Endothelial cell of umbilical vein (primary cell): Measurements from ENCODE around the gene CPNE7. TPM values are rescaled to one million over a fixed set of nuclear protein-coding genes. Genes with fewer than 3 reads are reported as not detected.

Experiments
- BruUV-seq: library from RNA; stranded (reverse); fragments of 400-500 nt; replicated peaks from 2 replicates; lab custom pipeline; 2021; lab: Mats Ljungman, UMichigan
- CTCF ChIA-PET: fragments of 300-600, 350-600 bp; sonication (Branson Sonifier 250); formaldehyde crosslinking; loops from one replicate; lab custom pipeline; 2021; ENCODE audit warnings: antibody characterized with exemption, inconsistent platforms; lab: Charles Lee
- POLR2A ChIA-PET: fragments of 300-600, 350-600 bp; sonication (Branson Sonifier 250); formaldehyde crosslinking; loops from one replicate; lab custom pipeline; 2021; ENCODE audit warnings: antibody characterized with exemption, inconsistent platforms; lab: Charles Lee
- DNase-seq: peaks from one replicate; pipeline ENCODE4 v3.0.0-alpha.2; 2011; ENCODE audit warnings: low read depth, low spot score
- FAIRE-seq: peaks from 2 replicates; lab custom pipeline; 2011; peaks lifted over from hg19 to GRCh38; lab: Jason Lieb, UNC
- H2AFZ ChIP-seq: 2 replicates; pipeline ENCODE4 v1.6.0; 2012; ENCODE audit warnings: low read depth, low read length, control low read depth, inconsistent platforms
- H3K27ac ChIP-seq: 2 replicates; pipeline ENCODE4 v1.5.1; 2011; ENCODE audit warnings: low read depth, mild to moderate bottlenecking, control low read depth, low read length, moderate library complexity; ENCODE audit not compliant: insufficient read depth
- H3K27me3 ChIP-seq, 2 experiments: 2 replicates each; pipeline versions ENCODE4 v1.6.0 to v1.6.1; 2011; ENCODE audit warnings: low read length in 2 of 2, mixed read lengths in 1 of 2; ENCODE audit not compliant: control insufficient read depth in 2 of 2, insufficient read depth in 2 of 2
- H3K36me3 ChIP-seq, 2 experiments: 2 replicates in 1 of 2; 3 replicates in 1 of 2; pipeline ENCODE4 v1.5.1; 2011; ENCODE audit warnings: low read length in 2 of 2, mild to moderate bottlenecking in 1 of 2, moderate library complexity in 1 of 2; ENCODE audit not compliant: control insufficient read depth in 2 of 2, insufficient read depth in 2 of 2; ENCODE audit errors: extremely low read depth in 1 of 2
- H3K4me1 ChIP-seq: 3 replicates; pipeline ENCODE4 v1.5.1; 2011; ENCODE audit warnings: mild to moderate bottlenecking, low read length; ENCODE audit not compliant: control insufficient read depth, insufficient read depth; ENCODE audit errors: extremely low read depth
- H3K4me2 ChIP-seq: 2 replicates; pipeline ENCODE4 v1.6.1; 2011; ENCODE audit warnings: low read length, control low read depth, mixed read lengths; ENCODE audit not compliant: insufficient read depth
- H3K4me3 ChIP-seq, 3 experiments: fragments of 200-600 bp in 1 of 3; sonication (generic), shearing (Covaris generic) in 1 of 3; replicated peaks in 1 of 3; 2 replicates each; pipeline ENCODE4 v1.5.1; 2011 to 2016; ENCODE audit warnings: control low read depth in 3 of 3, low read length in 3 of 3, mild to moderate bottlenecking in 2 of 3, inconsistent platforms in 1 of 3, low read depth in 1 of 3, moderate library complexity in 1 of 3; ENCODE audit not compliant: insufficient read depth in 1 of 3
- H3K79me2 ChIP-seq: 2 replicates; pipeline ENCODE4 v1.6.0; 2012; ENCODE audit warnings: low read length, inconsistent platforms; ENCODE audit not compliant: control insufficient read depth, insufficient read depth
- H3K9ac ChIP-seq: replicated peaks from 2 replicates; pipeline ENCODE3; 2011; ENCODE audit warnings: low read length, control low read depth; ENCODE audit not compliant: insufficient read depth; ENCODE audit errors: extremely low read depth
- H3K9me1 ChIP-seq: replicated peaks from 3 replicates; pipeline ENCODE4 v1.6.0; 2011; ENCODE audit warnings: mild to moderate bottlenecking, low read length; ENCODE audit not compliant: control insufficient read depth, insufficient read depth; ENCODE audit errors: extremely low read depth
- H3K9me3 ChIP-seq: replicated peaks from 2 replicates; pipeline ENCODE4 v1.5.1; 2012; ENCODE audit warnings: low read length, inconsistent platforms; ENCODE audit not compliant: control insufficient read depth, insufficient read depth
- H4K20me1 ChIP-seq: replicated peaks from 2 replicates; pipeline ENCODE3; 2011; ENCODE audit warnings: mild to moderate bottlenecking, low read length; ENCODE audit not compliant: control insufficient read depth, insufficient read depth; ENCODE audit errors: extremely low read depth
- EZH2 ChIP-seq: IDR thresholded peaks from 2 replicates; pipeline ENCODE4 v1.6.1; 2012; ENCODE audit warnings: borderline replicate concordance, low read depth, mild to moderate bottlenecking, moderate library complexity, low read length, inconsistent platforms; ENCODE audit not compliant: severe bottlenecking
- GATA2 ChIP-seq: IDR thresholded peaks from 2 replicates; pipeline ENCODE4 v1.7.0; 2011; ENCODE audit warnings: low read depth, mild to moderate bottlenecking, moderate library complexity, mixed read lengths, low read length; ENCODE audit not compliant: insufficient read length, insufficient read depth
- JUN ChIP-seq: IDR thresholded peaks from 2 replicates; pipeline ENCODE4 v1.6.1; 2011; ENCODE audit warnings: borderline replicate concordance, low read depth; ENCODE audit not compliant: insufficient read length, insufficient read depth
- MYC ChIP-seq: IDR thresholded peaks from one replicate; pipeline ENCODE4 v1.6.1; 2011; ENCODE audit warnings: mild to moderate bottlenecking, low read depth, low read length
- POLR2A ChIP-seq: IDR thresholded peaks from 2 replicates; pipeline ENCODE4 v1.6.1; 2012; ENCODE audit warnings: low read depth, mild to moderate bottlenecking, control low read depth, low read length
- POLR2AphosphoS5 ChIP-seq: IDR thresholded peaks from 2 replicates; pipeline ENCODE4 v1.6.1; 2012; ENCODE audit warnings: low read depth, mild to moderate bottlenecking, control low read depth, low read length, moderate library complexity; ENCODE audit not compliant: insufficient read depth
- dilution Hi-C: fragments of 300-500 bp; cut with MboI; formaldehyde crosslinking; loops from one replicate; pipeline ENCODE4 v1.15.0; 2019; ENCODE audit warnings: low sequenced_read_pairs; ENCODE audit not compliant: extremely low pct_ligation_motif_present
- intact Hi-C: fragments of 100-400 bp; cut with micrococcal nuclease; formaldehyde crosslinking; loops from one replicate; pipeline ENCODE4 v1.10.0; 2022
- polyA plus RNA-seq, 4 experiments: library from polyadenylated mRNA; depleted of rRNA in 3 of 4; stranded (reverse) in 3 of 4; unstranded in 1 of 4; fragments of >200 nt; gene quantifications; 2 replicates each; pipeline versions ENCODE4 v1.2.1 to v1.2.3, GENCODE V29; 2011 to 2012; ENCODE audit warnings: missing spikeins in 1 of 4
- total RNA-seq: library from RNA; stranded (reverse); gene quantifications from 2 replicates; pipeline ENCODE4 v1.2.3, GENCODE V29; 2021
- TF ChIP-seq, protein P1 (sequence below), 2 donors: IDR thresholded peaks; 1 replicate in 1 of 2; 2 replicates in 1 of 2; pipeline ENCODE4 v1.5.1; 2011; ENCODE audit warnings: low read length in 2 of 2, mild to moderate bottlenecking in 2 of 2, moderate library complexity in 2 of 2, control low read depth in 1 of 2, inconsistent platforms in 1 of 2, low read depth in 1 of 2; ENCODE audit not compliant: insufficient read depth in 1 of 2; ENCODE audit errors: extremely low read depth in 1 of 2
- TF ChIP-seq, protein P2 (sequence below): IDR thresholded peaks from 2 replicates; pipeline ENCODE4 v1.6.1; 2011; ENCODE audit not compliant: insufficient read depth, insufficient read length

Gene CPNE7
- total and polyA plus RNA-seq, 2 donors (not counting 3 experiments of a cell fraction or from before 2014, with no cell fraction given): 2.0 to 5.9 TPM

GRCh38 chr16:89553733-89554132 is 21.8 kb upstream of the CPNE7 start:
- Histone ChIP-seq H3K9ac (no peak overlapping the region), H3K4me1 (peaks cover 3% of the 10 kb centered on the region), H3K4me2 (no peak overlapping the region), H3K27ac (no peak overlapping the region), H3K9me3 (no peaks in the 10 kb centered on the region), H4K20me1 (no peaks in the 10 kb centered on the region), H3K27me3 (no peaks in the 10 kb centered on the region), H2AFZ (no peak overlapping the region), H3K9me1 (no peaks in the 10 kb centered on the region), H3K4me3 (no peak overlapping the region), H3K36me3 (peaks cover 2 to 30% of the 10 kb centered on the region in 2 experiments), H3K79me2 (no peaks in the 10 kb centered on the region)
- ChIA-PET CTCF (no interaction called here), POLR2A (no interaction called here)
- intact Hi-C loops (no loop called here), dilution Hi-C loops (no loop called here)
- TF ChIP-seq MYC: no peak
- TF ChIP-seq, protein P1, sequence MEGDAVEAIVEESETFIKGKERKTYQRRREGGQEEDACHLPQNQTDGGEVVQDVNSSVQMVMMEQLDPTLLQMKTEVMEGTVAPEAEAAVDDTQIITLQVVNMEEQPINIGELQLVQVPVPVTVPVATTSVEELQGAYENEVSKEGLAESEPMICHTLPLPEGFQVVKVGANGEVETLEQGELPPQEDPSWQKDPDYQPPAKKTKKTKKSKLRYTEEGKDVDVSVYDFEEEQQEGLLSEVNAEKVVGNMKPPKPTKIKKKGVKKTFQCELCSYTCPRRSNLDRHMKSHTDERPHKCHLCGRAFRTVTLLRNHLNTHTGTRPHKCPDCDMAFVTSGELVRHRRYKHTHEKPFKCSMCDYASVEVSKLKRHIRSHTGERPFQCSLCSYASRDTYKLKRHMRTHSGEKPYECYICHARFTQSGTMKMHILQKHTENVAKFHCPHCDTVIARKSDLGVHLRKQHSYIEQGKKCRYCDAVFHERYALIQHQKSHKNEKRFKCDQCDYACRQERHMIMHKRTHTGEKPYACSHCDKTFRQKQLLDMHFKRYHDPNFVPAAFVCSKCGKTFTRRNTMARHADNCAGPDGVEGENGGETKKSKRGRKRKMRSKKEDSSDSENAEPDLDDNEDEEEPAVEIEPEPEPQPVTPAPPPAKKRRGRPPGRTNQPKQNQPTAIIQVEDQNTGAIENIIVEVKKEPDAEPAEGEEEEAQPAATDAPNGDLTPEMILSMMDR (IDR thresholded peaks at IDR 0.05; ENCODE audit: extremely low read depth in 1 of 2, insufficient read depth in 1 of 2, low read depth in 1 of 2, low read length in 2 of 2): no peak
- no peak for TF ChIP-seq POLR2AphosphoS5
- no peak for TF ChIP-seq GATA2
- no peak for TF ChIP-seq EZH2
- TF ChIP-seq POLR2A: no peak
- no peak for TF ChIP-seq JUN
- TF ChIP-seq, protein P2, sequence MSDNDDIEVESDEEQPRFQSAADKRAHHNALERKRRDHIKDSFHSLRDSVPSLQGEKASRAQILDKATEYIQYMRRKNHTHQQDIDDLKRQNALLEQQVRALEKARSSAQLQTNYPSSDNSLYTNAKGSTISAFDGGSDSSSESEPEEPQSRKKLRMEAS: no peak
- no TSS peak for BruUV-seq
- no peak for DNase-seq
- FAIRE-seq: no peak
